Measurements from ENCODE around the gene IGSF21. TPM values are rescaled to one million over a fixed set of nuclear protein-coding genes. Genes with fewer than 3 reads are reported as not detected.

IGSF21 gene
- total RNA-seq, 1 experiment from 2014 or later: 5.2 TPM

DNA sequence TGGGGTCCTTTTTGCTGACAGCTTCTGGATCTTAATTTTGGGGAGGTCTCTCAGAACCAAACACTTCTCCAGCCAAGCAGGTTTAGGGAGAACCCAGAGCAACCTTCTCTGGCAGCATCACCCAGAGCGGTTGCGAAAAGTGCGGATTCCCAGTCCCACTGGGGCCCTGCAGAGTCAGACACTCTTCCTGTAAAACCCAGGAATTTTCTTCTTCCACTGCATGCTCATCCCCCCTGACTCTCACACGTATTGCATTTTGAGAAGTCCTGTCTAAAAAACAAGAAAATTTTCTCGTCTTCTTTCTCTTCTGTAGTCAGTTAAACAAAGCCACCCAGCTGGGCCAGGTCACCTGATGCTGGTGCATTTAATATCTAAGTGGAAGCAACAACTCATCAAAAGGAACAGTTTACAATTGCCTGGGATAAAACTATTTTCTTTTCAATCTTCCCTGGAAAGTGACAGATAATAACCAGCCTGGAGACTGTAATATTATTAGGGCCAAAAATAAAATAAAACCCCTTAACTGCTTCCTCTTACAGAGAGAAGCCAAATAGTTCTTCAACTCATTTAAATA, 156.0 kb downstream of the IGSF21 start:
- H3T11ph ChIP-seq (ENCODE audit: low read length): no peak overlapping the region
- H4K5ac ChIP-seq (ENCODE audit: insufficient read length, low read depth, low read length): no peak overlapping the region
- Mint-ChIP-seq H3K4me3 (0 out of 5 replicates have a peak overlapping the region, but pooled peaks of 1 of the 2 experiments have one; percentile 30), H3K27me3 (ENCODE audit: low read depth) (peaks cover 12% of the 10 kb centered on the region; the same call in 1 of the 2 replicates), H3K27ac (peak overlapping the region in 2 of 3 experiments; percentile 38 to 92; a peak in 3 of 7 replicates), H3K36me3 (ENCODE audit: insufficient read depth in 1 of 3, low read depth in 3 of 3) (peaks cover 0 to 2% (median 0%) of the 10 kb centered on the region in 3 experiments; a peak in 1 of 7 replicates), H3K9me3 (no peaks in the 10 kb centered on the region; a peak in 2 of 5 replicates), H3K4me1 (peaks cover 37 to 42% of the 10 kb centered on the region in 2 experiments)
- no peaks in the 10 kb centered on the region for H3K27me3 ChIP-seq (ENCODE audit: insufficient read depth, low read length)
- no peaks in the 10 kb centered on the region for H3K79me1 ChIP-seq (ENCODE audit: insufficient read depth, low read depth, low read length, poor library complexity, severe bottlenecking)
- no peak overlapping the region for H2AK5ac ChIP-seq (ENCODE audit: insufficient read length, low read length)
- no peaks in the 10 kb centered on the region for H3K9me3 ChIP-seq (ENCODE audit: control insufficient read depth, low read depth, low read length)
- no peak overlapping the region for H2BK5ac ChIP-seq (ENCODE audit: insufficient read length, low read length)
- H2BK12ac ChIP-seq (ENCODE audit: insufficient read length, low read depth, low read length): no peak overlapping the region
- H3K27ac ChIP-seq (ENCODE audit: insufficient read length, low read depth, low read length): peak overlapping the region; percentile 42
- H4K20me1 ChIP-seq (ENCODE audit: control insufficient read depth, insufficient read depth, insufficient read length): no peaks in the 10 kb centered on the region
- no peak overlapping the region for H2BK15ac ChIP-seq (ENCODE audit: low read depth, low read length)
- no peak overlapping the region for H2BK20ac ChIP-seq (ENCODE audit: low read depth, low read length, poor library complexity, severe bottlenecking)
- no peak overlapping the region for H3K56ac ChIP-seq (ENCODE audit: insufficient read length, low read depth, low read length)
- H3K18ac ChIP-seq (ENCODE audit: insufficient read length, low read depth, low read length): no peak overlapping the region
- no peak overlapping the region for H4K91ac ChIP-seq (ENCODE audit: insufficient read length, low read depth, low read length)
- H2AFZ ChIP-seq (ENCODE audit: low read length): no peak overlapping the region
- H3K4ac ChIP-seq (ENCODE audit: low read depth, low read length): no peak overlapping the region
- no peak overlapping the region for H4K8ac ChIP-seq (replicated peaks; ENCODE audit: insufficient read length, low read depth, low read length)
- H3K4me2 ChIP-seq (ENCODE audit: insufficient read depth, insufficient read length, low read length): no peak overlapping the region
- TF ChIP-seq, protein P1, sequence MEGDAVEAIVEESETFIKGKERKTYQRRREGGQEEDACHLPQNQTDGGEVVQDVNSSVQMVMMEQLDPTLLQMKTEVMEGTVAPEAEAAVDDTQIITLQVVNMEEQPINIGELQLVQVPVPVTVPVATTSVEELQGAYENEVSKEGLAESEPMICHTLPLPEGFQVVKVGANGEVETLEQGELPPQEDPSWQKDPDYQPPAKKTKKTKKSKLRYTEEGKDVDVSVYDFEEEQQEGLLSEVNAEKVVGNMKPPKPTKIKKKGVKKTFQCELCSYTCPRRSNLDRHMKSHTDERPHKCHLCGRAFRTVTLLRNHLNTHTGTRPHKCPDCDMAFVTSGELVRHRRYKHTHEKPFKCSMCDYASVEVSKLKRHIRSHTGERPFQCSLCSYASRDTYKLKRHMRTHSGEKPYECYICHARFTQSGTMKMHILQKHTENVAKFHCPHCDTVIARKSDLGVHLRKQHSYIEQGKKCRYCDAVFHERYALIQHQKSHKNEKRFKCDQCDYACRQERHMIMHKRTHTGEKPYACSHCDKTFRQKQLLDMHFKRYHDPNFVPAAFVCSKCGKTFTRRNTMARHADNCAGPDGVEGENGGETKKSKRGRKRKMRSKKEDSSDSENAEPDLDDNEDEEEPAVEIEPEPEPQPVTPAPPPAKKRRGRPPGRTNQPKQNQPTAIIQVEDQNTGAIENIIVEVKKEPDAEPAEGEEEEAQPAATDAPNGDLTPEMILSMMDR (conservative IDR thresholded peaks at IDR 0.05): no peak
- no peak overlapping the region for H3K23ac ChIP-seq (ENCODE audit: insufficient read length, low read depth, low read length)
- no peaks in the 10 kb centered on the region for H3K79me2 ChIP-seq (ENCODE audit: insufficient read depth, low read length)
- H3K9ac ChIP-seq (ENCODE audit: extremely low read depth, insufficient read length, low read length): no peak overlapping the region
- H3K23me2 ChIP-seq (ENCODE audit: insufficient read length, low read depth, low read length, poor library complexity, severe bottlenecking): no peaks in the 10 kb centered on the region
- H2BK120ac ChIP-seq (ENCODE audit: low read depth, low read length, poor library complexity, severe bottlenecking): no peak overlapping the region
- no CpG with 5 or more reads among the region's 5 CpGs for WGBS (ENCODE audit: extremely low coverage, insufficient read length, low lambda C conversion rate)
- peaks cover 14% of the 10 kb centered on the region; the same call in 1 of the 2 replicates for H3K4me1 ChIP-seq (ENCODE audit: insufficient read depth, low read length)
- DNase-seq: no peak
- no peak overlapping the region for H3K14ac ChIP-seq (ENCODE audit: insufficient read depth, low read length)

Data from H9 (cell line).